NB4 (cell line): ENCODE measurements around the gene CDHR5.

ENCODE experiments used
- DNase-seq: peaks from one replicate; pipeline ENCODE4 v3.0.0; 2010; ENCODE audit warnings: low read depth
- H3K4me3 ChIP-seq: one replicate; pipeline ENCODE4 v1.5.1; 2011; ENCODE audit warnings: mild to moderate bottlenecking, low read depth, low read length, moderate library complexity
- CTCF ChIP-seq: IDR thresholded peaks from one replicate; pipeline ENCODE4 v1.5.1; 2012; ENCODE audit warnings: low read depth, low read length
- MAX ChIP-seq: IDR thresholded peaks from 2 replicates; pipeline ENCODE4 v1.6.1; 2011; ENCODE audit warnings: low read depth, low read length
- MYC ChIP-seq: IDR thresholded peaks from 2 replicates; pipeline ENCODE4 v1.6.1; 2011; ENCODE audit warnings: low read depth, low read length
- POLR2A ChIP-seq: IDR thresholded peaks from 2 replicates; pipeline ENCODE4 v1.6.1; 2011; ENCODE audit warnings: mild to moderate bottlenecking; ENCODE audit not compliant: insufficient read length; ENCODE audit errors: extremely low read depth

Gene CDHR5

GRCh38 chr11:587546-587945 is 37.2 kb downstream of the CDHR5 start:
- no peak for DNase-seq
- TF ChIP-seq MAX (no peak), CTCF (no peak)
- no peak overlapping the region for H3K4me3 ChIP-seq

GRCh38 chr11:586376-587316 is 38.1 kb downstream of the CDHR5 start:
- no peak for DNase-seq
- H3K4me3 ChIP-seq, result no peak overlapping the region
- TF ChIP-seq MYC, result no peak
- no peak for TF ChIP-seq CTCF
- TF ChIP-seq POLR2A, result no peak
- TF ChIP-seq MAX, result no peak

- TF ChIP-seq CTCF (no peak), MAX (no peak), POLR2A (no peak), MYC (no peak)
- no peak overlapping the region for H3K4me3 ChIP-seq
- no peak for DNase-seq
These were observed 40.5 kb downstream of the CDHR5 start for GRCh38 chr11:584287-584686.

- no peak overlapping the region for H3K4me3 ChIP-seq
- no peak for DNase-seq
- TF ChIP-seq CTCF (no peak), MYC (no peak), MAX (no peak), POLR2A (no peak)
These were observed 43.0 kb downstream of the CDHR5 start for GRCh38 chr11:581752-582151.

GRCh38 chr11:581342-581741 is 43.4 kb downstream of the CDHR5 start:
- no peak overlapping the region for H3K4me3 ChIP-seq
- DNase-seq, result no peak
- TF ChIP-seq POLR2A, result no peak
- TF ChIP-seq CTCF, result no peak
- no peak for TF ChIP-seq MAX
- no peak for TF ChIP-seq MYC
